HepG2 (cell line): ENCODE data around the gene RSPRY1. TPM values are rescaled to one million over a fixed set of nuclear protein-coding genes. Genes with fewer than 3 reads are reported as not detected.

Source experiments
- ASH2L ChIP-seq: fragments of 300-600, 200-600 bp; sonication (generic); IDR thresholded peaks from 2 replicates; pipeline ENCODE4 v1.7.0; 2017; ENCODE audit warnings: low read depth, mild to moderate bottlenecking, moderate library complexity, mixed read lengths, low read length; ENCODE audit not compliant: insufficient read length
- CAMTA2 ChIP-seq: sonication (generic); formaldehyde crosslinking; IDR thresholded peaks from 2 replicates; pipeline ENCODE4 v1.4.0; 2020; ENCODE audit warnings: mild to moderate bottlenecking, missing genetic modification reagents, borderline replicate concordance
- HNF4A ChIP-seq: sonication (generic); formaldehyde crosslinking; IDR thresholded peaks from 2 replicates; pipeline ENCODE4 v1.4.0; 2020; ENCODE audit warnings: missing genetic modification reagents
- KAT7 ChIP-seq: IDR thresholded peaks from 2 replicates; pipeline ENCODE4 v1.6.1; 2018; ENCODE audit warnings: borderline replicate concordance, missing compliant biosample characterization
- KMT2B ChIP-seq: IDR thresholded peaks from 2 replicates; pipeline ENCODE4 v1.6.1; 2016; ENCODE audit warnings: missing genetic modification reagents, missing compliant biosample characterization
- SNAPC5 ChIP-seq: sonication (generic); formaldehyde crosslinking; IDR thresholded peaks from 2 replicates; pipeline ENCODE4 v1.8.1; 2023; ENCODE audit warnings: mild to moderate bottlenecking, missing genetic modification reagents, borderline replicate concordance
- SOX6 ChIP-seq, 2 experiments: fragments of 450-650 bp in 1 of 2; sonication (generic) in 1 of 2; formaldehyde crosslinking in 1 of 2; IDR thresholded peaks; 2 replicates each; pipeline versions ENCODE4 v1.4.0 to v1.6.1; 2017 to 2020; ENCODE audit warnings: antibody characterized with exemption in 1 of 2, mild to moderate bottlenecking in 1 of 2, missing genetic modification reagents in 1 of 2
- SSRP1 ChIP-seq: IDR thresholded peaks from 2 replicates; pipeline ENCODE4 v1.6.1; 2016; ENCODE audit warnings: control low read depth
- TRAFD1 ChIP-seq: sonication (generic); formaldehyde crosslinking; IDR thresholded peaks from 2 replicates; pipeline ENCODE4 v1.5.1; 2020; ENCODE audit warnings: missing genetic modification reagents, mild to moderate bottlenecking, borderline replicate concordance
- ZBTB4 ChIP-seq: sonication (generic); formaldehyde crosslinking; IDR thresholded peaks from 2 replicates; pipeline ENCODE4 v1.4.0; 2020; ENCODE audit warnings: missing genetic modification reagents, mild to moderate bottlenecking, borderline replicate concordance
- ZBTB49 ChIP-seq: sonication (generic); formaldehyde crosslinking; IDR thresholded peaks from 2 replicates; pipeline ENCODE4 v1.4.0; 2020; ENCODE audit warnings: missing genetic modification reagents, borderline replicate concordance
- ZMYM2 ChIP-seq: sonication (generic); formaldehyde crosslinking; IDR thresholded peaks from 2 replicates; pipeline ENCODE4 v1.8.0; 2022; ENCODE audit warnings: mild to moderate bottlenecking, missing genetic modification reagents
- ZNF136 ChIP-seq: sonication (generic); formaldehyde crosslinking; IDR thresholded peaks from 2 replicates; pipeline ENCODE4 v1.8.1; 2022; ENCODE audit warnings: low read depth, mild to moderate bottlenecking, moderate library complexity, missing genetic modification reagents
- ZNF644 ChIP-seq: IDR thresholded peaks from 2 replicates; pipeline ENCODE4 v1.6.1; 2016; ENCODE audit warnings: low read depth
- ZSCAN12 ChIP-seq: sonication (generic); formaldehyde crosslinking; IDR thresholded peaks from 2 replicates; pipeline ENCODE4 v1.9.0; 2021; ENCODE audit warnings: mild to moderate bottlenecking, missing genetic modification reagents
- polyA plus RNA-seq, 8 experiments: library from polyadenylated mRNA; depleted of rRNA in 3 of 8; stranded (reverse) in 7 of 8; unstranded in 1 of 8; fragments of >200 nt; fragmentation: Illumina TruSeq in 4 of 8; extraction: Trizol in 4 of 8; gene quantifications; 2 replicates each; pipeline versions ENCODE4 v1.2.1 to v1.2.3, GENCODE V29; 2011 to 2016; ENCODE audit warnings: low read depth in 4 of 8, missing spikeins in 1 of 8, mixed read lengths in 1 of 8; ENCODE audit not compliant: insufficient read depth in 1 of 8
- total RNA-seq, 5 experiments: library from RNA; depleted of rRNA; stranded (reverse); fragments of >200 nt; fragmentation: Illumina TruSeq; extraction: Trizol; gene quantifications; 2 replicates each; pipeline ENCODE4 v1.2.3, GENCODE V29; 2016; ENCODE audit warnings: low read depth in 1 of 5
- TF ChIP-seq, protein P1 (sequence below): sonication (generic); formaldehyde crosslinking; IDR thresholded peaks from 2 replicates; pipeline ENCODE4 v1.4.0; 2020; ENCODE audit warnings: missing genetic modification reagents, mild to moderate bottlenecking, borderline replicate concordance
- TF ChIP-seq, protein P2 (sequence below): sonication (generic); formaldehyde crosslinking; IDR thresholded peaks from 2 replicates; pipeline ENCODE4 v1.8.0; 2022; ENCODE audit warnings: mild to moderate bottlenecking, missing genetic modification reagents

Gene RSPRY1
- total and polyA plus RNA-seq, 2 of the 13 experiments (the other 11 are each of a cell fraction or from before 2014, with no cell fraction given): 53.4 to 61.0 TPM

DNA sequence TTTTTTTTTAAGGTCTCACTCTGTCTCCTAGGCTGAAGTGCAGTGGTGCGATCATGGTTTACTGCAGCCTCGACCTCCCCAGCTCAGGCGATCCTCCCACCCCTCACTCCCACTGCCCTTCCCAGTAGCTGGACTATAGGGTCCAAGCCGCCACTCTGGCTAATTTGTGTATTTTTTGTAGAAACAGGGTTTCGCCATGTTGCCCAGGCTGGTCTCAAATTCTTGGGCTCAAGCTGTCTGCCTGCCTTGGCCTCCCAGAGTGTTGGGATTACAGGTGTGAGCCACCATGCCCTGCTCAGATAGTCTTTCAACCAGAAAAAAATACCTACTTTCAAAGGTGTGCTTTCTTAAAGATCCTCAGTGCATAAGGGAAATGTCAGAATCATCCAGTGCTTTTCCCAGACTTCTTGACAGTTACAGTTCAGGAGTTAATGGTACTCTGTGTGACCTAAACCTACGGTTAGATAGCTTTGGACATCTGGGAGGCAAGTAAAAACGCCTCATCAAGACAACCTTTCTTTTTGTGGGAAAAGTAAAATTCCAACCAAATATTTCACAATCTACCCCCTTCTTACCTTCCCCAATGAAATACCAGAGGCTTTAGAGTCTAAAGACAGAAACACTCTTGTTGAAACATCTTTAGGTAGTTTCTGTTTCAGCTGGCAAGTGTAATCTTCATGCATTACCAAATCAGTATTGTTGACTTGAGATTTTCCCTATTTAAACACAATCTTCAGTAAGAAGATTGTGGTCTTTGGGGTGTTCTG lies 6.8 kb downstream of the RSPRY1 start (continued):
- TF ChIP-seq SOX6 (IDR thresholded peaks at IDR 0.05) (no peak), SOX6 (CRISPR knock-in tag; IDR thresholded peaks at IDR 0.05) (0 out of 2 replicates have a peak, but pooled peaks have one; percentile 18), ZBTB4 (CRISPR knock-in tag) (0 out of 2 replicates have a peak, but pooled peaks have one; percentile 35), ZBTB49 (CRISPR knock-in tag) (no peak), TRAFD1 (CRISPR knock-in tag) (no peak), ZSCAN12 (CRISPR knock-in tag) (no peak), KAT7 (0 out of 2 replicates have a peak, but pooled peaks have one; percentile 12), SSRP1 (CRISPR knock-in tag) (no peak), HNF4A (CRISPR knock-in tag) (peak; percentile 29; the same call in 1 of the 2 replicates), ASH2L (peak; percentile 0), CAMTA2 (CRISPR knock-in tag) (no peak), ZMYM2 (no peak), ZNF136 (CRISPR knock-in tag) (0 out of 2 replicates have a peak, but pooled peaks have one; percentile 40), ZNF644 (CRISPR knock-in tag) (0 out of 2 replicates have a peak, but pooled peaks have one; percentile 6), KMT2B (CRISPR knock-in tag) (0 out of 2 replicates have a peak, but pooled peaks have one; percentile 3), SNAPC5 (CRISPR knock-in tag) (no peak)
- TF ChIP-seq, protein P1, sequence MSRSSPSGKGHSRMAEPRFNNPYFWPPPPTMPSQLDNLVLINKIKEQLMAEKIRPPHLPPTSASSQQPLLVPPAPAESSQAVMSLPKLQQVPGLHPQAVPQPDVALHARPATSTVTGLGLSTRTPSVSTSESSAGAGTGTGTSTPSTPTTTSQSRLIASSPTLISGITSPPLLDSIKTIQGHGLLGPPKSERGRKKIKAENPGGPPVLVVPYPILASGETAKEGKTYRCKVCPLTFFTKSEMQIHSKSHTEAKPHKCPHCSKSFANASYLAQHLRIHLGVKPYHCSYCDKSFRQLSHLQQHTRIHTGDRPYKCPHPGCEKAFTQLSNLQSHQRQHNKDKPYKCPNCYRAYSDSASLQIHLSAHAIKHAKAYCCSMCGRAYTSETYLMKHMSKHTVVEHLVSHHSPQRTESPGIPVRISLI: peak; percentile 52; the same call in 1 of the 2 replicates
- TF ChIP-seq, protein P2, sequence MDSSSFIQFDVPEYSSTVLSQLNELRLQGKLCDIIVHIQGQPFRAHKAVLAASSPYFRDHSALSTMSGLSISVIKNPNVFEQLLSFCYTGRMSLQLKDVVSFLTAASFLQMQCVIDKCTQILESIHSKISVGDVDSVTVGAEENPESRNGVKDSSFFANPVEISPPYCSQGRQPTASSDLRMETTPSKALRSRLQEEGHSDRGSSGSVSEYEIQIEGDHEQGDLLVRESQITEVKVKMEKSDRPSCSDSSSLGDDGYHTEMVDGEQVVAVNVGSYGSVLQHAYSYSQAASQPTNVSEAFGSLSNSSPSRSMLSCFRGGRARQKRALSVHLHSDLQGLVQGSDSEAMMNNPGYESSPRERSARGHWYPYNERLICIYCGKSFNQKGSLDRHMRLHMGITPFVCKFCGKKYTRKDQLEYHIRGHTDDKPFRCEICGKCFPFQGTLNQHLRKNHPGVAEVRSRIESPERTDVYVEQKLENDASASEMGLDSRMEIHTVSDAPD (CRISPR knock-in tag): 0 out of 2 replicates have a peak, but pooled peaks have one; percentile 32
